ENCODE measurements around the gene CACNB4. TPM values are rescaled to one million over a fixed set of nuclear protein-coding genes. Genes with fewer than 3 reads are reported as not detected.

CACNB4 gene
- total RNA-seq, 2 experiments from 2014 or later = 0.36 to 0.71 TPM

DNA sequence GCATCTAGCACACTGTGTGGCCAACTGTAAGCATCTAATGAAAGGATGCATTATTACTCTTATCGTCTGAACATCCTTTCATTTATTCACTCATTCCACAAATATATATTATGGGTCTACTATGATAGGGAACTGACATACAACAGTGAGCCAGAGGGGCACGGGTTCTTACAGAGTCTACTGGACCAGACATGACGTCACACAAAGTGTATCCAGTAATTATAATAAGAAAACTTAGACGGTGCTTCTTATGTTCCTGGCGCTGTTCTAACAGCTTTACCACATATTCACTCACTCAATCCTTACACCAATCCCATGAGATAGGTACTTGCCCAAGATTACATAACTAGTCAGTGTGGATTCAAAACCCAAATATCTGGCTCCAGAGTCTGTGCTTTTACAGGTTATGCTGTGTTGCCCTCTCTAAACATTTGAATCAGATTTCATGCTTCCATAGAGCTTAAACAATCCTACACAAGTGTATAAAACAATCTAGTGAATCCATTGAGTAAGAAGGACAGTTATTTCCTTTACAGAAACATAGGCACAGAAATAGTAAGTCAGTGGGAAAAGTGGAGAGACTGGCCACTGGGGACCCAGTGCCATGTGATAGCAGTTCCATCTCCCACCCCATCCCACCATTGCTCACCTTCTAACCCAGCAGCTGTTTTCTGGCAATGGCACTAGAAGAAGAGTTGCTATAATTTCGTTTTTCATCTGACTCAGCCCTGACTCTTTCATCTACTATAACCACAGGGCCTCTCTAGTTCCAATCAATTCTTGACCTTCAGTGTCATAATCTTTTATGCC lies 246.4 kb downstream of the CACNB4 start:
- POLR2A ChIA-PET = no interaction called here
- Mint-ChIP-seq H3K4me1 (peaks cover 4% of the 10 kb centered on the region), H3K27ac (no peak overlapping the region), H3K27me3 (peaks cover 3% of the 10 kb centered on the region), H3K9me3 (no peaks in the 10 kb centered on the region), H3K36me3 (no peaks in the 10 kb centered on the region), H3K4me3 (no peak overlapping the region)
- ATAC-seq (ENCODE audit: low read depth) (no peak), DNase-seq (no peak)

DNA sequence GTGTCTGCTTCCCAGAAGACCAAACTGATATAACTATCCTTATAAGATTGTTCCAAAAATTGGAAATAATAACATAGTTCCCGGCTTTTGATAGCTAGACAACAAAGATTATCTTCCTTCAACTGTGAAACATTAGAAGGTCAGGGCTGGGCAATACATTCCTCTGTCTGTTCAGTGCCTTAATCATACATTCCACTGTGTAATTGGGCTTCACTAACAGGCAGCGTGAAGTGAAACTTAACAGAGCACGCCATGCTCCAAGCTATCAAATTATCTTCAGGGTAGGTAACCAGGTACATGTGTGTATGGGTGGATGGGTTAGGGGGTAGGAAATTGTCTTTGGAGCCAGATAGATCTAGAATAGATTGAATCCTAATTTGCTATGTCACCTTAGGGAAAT lies 247.1 kb downstream of the CACNB4 start:
- no peak for DNase-seq
- Mint-ChIP-seq H3K4me1 (peaks cover 4% of the 10 kb centered on the region), H3K4me3 (no peak overlapping the region), H3K27me3 (peaks cover 3% of the 10 kb centered on the region), H3K27ac (no peak overlapping the region), H3K9me3 (no peaks in the 10 kb centered on the region), H3K36me3 (no peaks in the 10 kb centered on the region)
- POLR2A ChIA-PET = no interaction called here
- ATAC-seq (ENCODE audit: low read depth) = no peak

DNA sequence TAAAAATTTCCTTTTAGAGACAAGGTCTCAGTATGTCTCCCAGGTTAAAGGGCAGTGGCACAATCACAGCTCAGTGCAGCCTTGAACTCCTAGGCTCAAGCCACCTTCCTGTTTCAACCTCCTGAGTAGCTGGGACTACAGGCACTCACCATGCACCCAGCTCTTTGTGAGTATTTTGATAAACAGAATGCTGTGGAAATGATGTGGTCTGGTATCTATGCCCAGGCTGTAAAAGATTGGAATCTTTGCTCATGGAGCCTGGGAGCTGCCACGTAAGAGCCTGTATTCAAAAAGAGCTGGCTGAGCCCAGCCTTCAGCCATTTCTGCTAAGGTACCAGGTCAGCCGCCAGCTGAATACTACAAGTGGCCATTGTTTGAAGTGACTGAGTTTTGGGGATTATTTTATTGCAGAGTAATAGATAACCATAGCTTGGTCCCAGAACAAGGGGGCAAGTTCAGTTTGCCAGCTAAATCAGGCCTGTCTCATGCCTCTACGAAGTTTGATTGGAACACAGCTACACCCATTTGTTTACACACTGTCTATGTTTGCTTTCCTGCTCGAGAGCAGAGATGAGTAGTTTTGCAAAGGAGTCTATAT lies 249.3 kb downstream of the CACNB4 start:
- POLR2A ChIA-PET = no interaction called here
- Mint-ChIP-seq H3K27me3 (peaks cover under 1% of the 10 kb centered on the region), H3K36me3 (no peaks in the 10 kb centered on the region), H3K9me3 (no peaks in the 10 kb centered on the region), H3K27ac (no peak overlapping the region), H3K4me3 (no peak overlapping the region), H3K4me1 (peaks cover 2% of the 10 kb centered on the region)
- DNase-seq = no peak
- no peak for ATAC-seq (ENCODE audit: low read depth)

DNA sequence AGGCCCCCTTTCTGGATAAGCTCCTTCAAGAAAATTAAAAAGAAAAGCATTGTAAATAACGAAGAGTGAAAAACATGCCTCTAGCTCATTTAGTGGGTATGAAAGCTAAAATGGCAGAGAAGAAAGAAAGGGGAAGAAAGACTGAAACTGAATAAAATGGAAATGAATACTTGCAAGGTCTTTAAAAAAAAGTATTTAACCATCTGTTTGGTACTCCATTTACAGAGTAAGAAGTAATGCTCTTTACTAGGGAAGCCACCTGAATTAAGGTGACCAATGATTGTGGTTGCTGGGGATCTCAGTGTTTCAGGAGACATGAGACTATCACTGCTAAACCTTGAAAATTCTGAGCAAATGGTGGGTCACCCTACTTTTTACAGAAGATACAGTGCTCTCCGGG lies 253.0 kb downstream of the CACNB4 start:
- H3K27me3 Mint-ChIP-seq = peaks cover 5% of the 10 kb centered on the region
- DNase-seq (no peak), ATAC-seq (ENCODE audit: low read depth) (no peak)
- H3K4me3 Mint-ChIP-seq = no peak overlapping the region
- no peaks in the 10 kb centered on the region for H3K9me3 Mint-ChIP-seq
- POLR2A ChIA-PET = no interaction called here
- no peaks in the 10 kb centered on the region for H3K36me3 Mint-ChIP-seq
- peaks cover 9% of the 10 kb centered on the region for H3K4me1 Mint-ChIP-seq
- no peak overlapping the region for H3K27ac Mint-ChIP-seq

DNA sequence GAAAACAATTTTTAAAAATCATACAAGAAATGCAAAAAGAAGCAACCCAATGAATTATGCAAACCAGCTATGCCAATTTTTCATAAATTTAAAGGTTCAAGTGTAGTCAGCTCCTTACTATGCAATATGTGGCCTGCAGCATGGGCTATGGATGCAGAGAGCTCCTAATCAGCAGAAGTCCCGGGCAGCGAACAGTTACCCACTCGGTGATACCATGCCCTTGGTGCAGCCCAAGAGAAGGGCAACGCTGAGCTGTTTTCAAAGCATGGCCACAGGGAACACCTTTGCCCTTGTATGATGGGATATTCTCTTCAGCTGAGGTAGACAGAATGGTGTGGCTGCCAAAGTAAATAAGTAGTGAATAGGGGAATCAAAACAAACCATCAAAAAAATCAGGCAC lies 253.4 kb downstream of the CACNB4 start:
- H3K9me3 Mint-ChIP-seq = no peaks in the 10 kb centered on the region
- POLR2A ChIA-PET = no interaction called here
- H3K27me3 Mint-ChIP-seq = peaks cover 5% of the 10 kb centered on the region
- H3K4me1 Mint-ChIP-seq = peaks cover 9% of the 10 kb centered on the region
- no peak overlapping the region for H3K27ac Mint-ChIP-seq
- ATAC-seq (ENCODE audit: low read depth) = no peak
- no peak for DNase-seq
- no peak overlapping the region for H3K4me3 Mint-ChIP-seq
- no peaks in the 10 kb centered on the region for H3K36me3 Mint-ChIP-seq

DNA sequence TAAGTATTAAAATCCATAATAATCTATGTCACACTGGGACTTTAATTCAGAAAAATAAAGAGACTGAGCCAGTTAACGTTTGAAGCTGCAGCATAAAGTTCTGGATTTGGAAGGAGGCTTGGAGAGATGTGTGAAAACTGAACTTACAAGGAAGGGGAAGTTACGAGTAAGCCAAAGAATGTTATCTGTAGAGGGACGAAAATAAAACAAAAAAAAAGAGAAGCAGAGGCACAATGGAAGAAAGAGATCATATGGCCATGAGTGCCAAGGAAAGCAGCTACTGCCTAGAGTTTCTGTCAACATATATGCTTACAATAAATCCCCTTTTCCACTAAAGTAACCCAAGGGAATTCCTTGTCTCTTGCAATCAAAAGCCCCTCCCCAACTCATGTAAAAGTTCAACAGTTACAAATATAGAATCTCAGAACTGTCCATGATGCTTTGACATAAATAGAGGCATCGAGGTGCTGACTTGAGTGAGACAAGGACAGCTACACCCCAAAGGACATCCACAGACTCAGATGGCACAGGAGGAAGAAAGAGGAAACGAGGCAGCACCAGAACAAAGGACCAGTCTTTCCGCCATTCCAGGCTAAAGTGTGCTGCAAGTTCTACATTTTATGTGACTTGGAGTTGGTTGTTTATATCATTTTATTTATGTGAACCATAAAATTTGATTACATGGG lies 254.5 kb downstream of the CACNB4 start:
- POLR2A ChIA-PET = no interaction called here
- H3K4me1 Mint-ChIP-seq = peaks cover 9% of the 10 kb centered on the region
- no peaks in the 10 kb centered on the region for H3K9me3 Mint-ChIP-seq
- H3K27ac Mint-ChIP-seq = no peak overlapping the region
- H3K27me3 Mint-ChIP-seq = peaks cover 5% of the 10 kb centered on the region
- ATAC-seq (ENCODE audit: low read depth) (no peak), DNase-seq (no peak)
- H3K36me3 Mint-ChIP-seq = no peaks in the 10 kb centered on the region
- no peak overlapping the region for H3K4me3 Mint-ChIP-seq

DNA sequence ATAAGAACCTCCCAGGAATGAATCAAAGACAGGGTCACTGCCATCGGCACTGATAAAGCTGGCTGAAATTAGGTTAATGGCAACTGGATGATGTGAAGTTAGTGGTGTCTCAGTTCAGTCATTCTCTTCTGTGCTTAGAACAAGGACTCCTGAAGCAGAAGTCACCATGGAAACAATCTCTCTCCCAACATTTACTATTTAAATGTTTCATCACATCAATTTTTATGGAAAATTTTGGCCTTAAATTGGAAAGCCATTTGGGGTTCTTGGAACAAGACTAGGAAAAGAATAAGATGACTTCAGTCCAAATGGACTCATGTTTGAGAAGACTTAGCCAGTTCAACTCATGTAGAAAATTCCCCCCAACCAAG lies 255.2 kb downstream of the CACNB4 start:
- no peak overlapping the region for H3K27ac Mint-ChIP-seq
- no peaks in the 10 kb centered on the region for H3K36me3 Mint-ChIP-seq
- ATAC-seq (ENCODE audit: low read depth) = no peak
- H3K4me3 Mint-ChIP-seq = no peak overlapping the region
- no peaks in the 10 kb centered on the region for H3K9me3 Mint-ChIP-seq
- H3K4me1 Mint-ChIP-seq = peaks cover 9% of the 10 kb centered on the region
- POLR2A ChIA-PET = no interaction called here
- peaks cover 5% of the 10 kb centered on the region for H3K27me3 Mint-ChIP-seq
- no peak for DNase-seq

DNA sequence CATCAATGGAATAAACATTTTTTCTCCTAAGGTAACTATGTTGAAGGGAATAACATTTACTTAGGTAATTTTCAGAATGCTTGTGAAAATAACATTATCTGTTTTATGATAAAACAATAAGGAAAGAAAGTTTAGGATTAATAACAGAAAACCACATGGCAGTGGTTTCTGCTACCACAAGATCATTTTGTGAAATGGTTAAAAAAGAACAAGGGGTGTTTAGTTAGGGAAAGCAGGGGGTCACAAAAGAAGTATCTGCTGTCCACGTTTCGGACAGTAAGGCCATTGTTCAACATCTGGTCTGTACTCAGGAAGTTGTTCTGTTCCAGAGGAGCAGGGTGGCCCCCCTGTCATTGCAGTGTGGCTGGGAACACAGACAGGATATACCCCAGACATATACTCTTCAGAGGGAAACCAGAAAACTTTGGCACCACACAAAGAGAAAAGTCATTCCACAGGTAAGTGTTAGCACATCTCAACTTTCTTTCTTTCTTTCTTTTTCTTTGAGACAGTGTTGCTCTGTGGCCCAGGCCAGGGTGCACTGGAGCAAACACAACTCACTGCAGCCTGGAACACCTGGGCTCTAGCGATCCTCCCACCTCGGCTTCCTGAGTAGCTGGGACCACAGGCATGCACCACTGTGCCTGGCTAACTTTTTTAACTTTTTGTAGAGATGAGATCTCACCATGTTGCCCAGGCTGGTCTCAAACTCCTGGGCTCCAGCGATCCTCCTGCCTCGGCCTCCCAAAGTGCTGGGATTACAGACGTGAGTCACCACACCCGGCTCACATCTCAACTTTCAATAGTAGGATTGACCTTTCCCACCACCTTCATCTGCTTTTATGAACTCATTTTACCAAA lies 255.8 kb downstream of the CACNB4 start:
- no peak for DNase-seq
- Mint-ChIP-seq H3K36me3 (no peaks in the 10 kb centered on the region), H3K4me1 (peaks cover 9% of the 10 kb centered on the region), H3K9me3 (no peaks in the 10 kb centered on the region), H3K27me3 (peaks cover 5% of the 10 kb centered on the region), H3K27ac (no peak overlapping the region), H3K4me3 (no peak overlapping the region)
- ATAC-seq (ENCODE audit: low read depth) = no peak
- POLR2A ChIA-PET = interaction anchor here (0.7 kb wide), 1 partner anchor 111 kb away, joined by 5 read pairs; no protein-coding TSS in a partner anchor

DNA sequence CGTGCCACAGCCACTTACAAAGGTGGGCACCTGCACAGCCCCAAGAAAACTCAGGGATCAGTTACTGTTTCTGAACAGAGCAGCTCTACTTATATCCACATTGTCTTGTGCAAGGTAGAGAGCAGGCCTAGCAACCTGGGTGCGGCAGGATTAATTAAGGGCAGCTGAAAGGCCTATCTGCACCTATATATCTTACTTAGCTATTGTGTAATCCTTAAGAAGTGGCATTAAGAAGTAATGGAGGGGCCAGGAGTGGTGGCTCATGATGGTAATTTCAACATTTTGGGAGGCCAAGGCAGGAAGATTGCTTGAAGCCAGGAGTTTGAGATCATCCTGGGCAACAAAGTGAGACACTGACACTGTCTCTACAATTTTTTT lies 257.8 kb downstream of the CACNB4 start:
- Mint-ChIP-seq H3K27ac (no peak overlapping the region), H3K4me1 (peaks cover 9% of the 10 kb centered on the region), H3K36me3 (no peaks in the 10 kb centered on the region), H3K4me3 (no peak overlapping the region), H3K9me3 (no peaks in the 10 kb centered on the region), H3K27me3 (peaks cover 5% of the 10 kb centered on the region)
- ATAC-seq (ENCODE audit: low read depth) (no peak), DNase-seq (no peak)
- POLR2A ChIA-PET = no interaction called here

DNA sequence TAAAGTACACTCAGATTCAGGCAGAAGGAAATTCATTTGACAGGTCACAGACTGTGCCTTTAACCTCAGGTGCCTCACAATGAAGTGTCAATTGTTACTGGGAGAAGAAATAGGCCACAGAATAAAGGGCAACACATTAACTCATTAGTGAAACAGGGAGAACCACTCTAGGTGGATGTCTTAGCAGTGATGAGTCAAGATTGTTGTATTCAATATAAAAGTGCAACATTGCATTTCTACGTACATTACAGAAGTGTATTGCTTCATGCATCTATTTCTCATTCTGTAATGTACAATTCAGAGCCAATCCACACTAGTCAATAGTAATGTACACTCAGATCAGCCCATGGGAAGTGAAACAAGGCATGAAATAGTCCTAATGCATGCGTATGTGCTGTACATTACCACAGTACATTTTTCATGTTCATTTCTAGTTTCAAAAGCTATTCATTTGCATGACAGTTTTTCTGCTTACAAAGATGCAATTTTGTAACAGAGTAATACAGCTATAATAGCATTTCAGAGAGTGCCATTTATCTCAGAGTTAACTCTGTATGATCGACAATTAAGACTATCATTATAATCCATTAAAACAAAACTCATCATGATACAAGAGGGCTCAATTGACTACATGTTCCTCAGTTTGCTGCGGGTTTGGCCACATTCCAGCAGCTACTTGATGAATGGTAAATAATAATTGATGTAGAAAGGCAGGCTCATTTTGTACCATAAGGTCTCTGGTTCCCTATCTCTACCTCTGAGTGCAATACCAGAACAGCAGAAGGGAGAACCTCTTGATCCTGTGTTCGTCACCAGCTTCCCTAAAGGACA lies 258.4 kb downstream of the CACNB4 start:
- POLR2A ChIA-PET = no interaction called here
- H3K27me3 Mint-ChIP-seq = peaks cover 5% of the 10 kb centered on the region
- no peak for ATAC-seq (ENCODE audit: low read depth)
- H3K27ac Mint-ChIP-seq = no peak overlapping the region
- no peaks in the 10 kb centered on the region for H3K9me3 Mint-ChIP-seq
- H3K4me1 Mint-ChIP-seq = peaks cover 9% of the 10 kb centered on the region
- H3K4me3 Mint-ChIP-seq = no peak overlapping the region
- DNase-seq = no peak
- H3K36me3 Mint-ChIP-seq = no peaks in the 10 kb centered on the region

DNA sequence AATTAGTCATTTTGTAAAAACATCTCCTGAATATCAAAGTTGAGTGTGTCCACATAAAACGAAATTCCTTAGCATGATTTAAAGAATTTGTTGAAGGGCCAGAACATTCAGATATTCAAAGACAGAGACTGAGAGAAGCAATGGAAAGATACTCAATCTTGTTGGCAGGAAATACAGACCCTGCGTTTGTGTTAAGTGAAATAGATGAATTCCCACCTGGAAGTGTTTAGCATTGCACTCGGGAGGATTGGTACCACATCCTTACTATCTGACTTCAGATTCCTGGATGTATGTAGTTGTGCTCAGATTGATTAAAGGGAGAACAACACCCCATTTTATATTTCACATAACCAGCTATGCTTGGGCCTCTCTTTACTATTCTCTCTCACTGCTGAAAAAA lies 260.9 kb downstream of the CACNB4 start:
- POLR2A ChIA-PET = no interaction called here
- peaks cover 3% of the 10 kb centered on the region for H3K4me1 Mint-ChIP-seq
- peaks cover 2% of the 10 kb centered on the region for H3K27me3 Mint-ChIP-seq
- H3K36me3 Mint-ChIP-seq = no peaks in the 10 kb centered on the region
- no peak for ATAC-seq (ENCODE audit: low read depth)
- no peak overlapping the region for H3K27ac Mint-ChIP-seq
- H3K9me3 Mint-ChIP-seq = no peaks in the 10 kb centered on the region
- no peak for DNase-seq
- H3K4me3 Mint-ChIP-seq = no peak overlapping the region

DNA sequence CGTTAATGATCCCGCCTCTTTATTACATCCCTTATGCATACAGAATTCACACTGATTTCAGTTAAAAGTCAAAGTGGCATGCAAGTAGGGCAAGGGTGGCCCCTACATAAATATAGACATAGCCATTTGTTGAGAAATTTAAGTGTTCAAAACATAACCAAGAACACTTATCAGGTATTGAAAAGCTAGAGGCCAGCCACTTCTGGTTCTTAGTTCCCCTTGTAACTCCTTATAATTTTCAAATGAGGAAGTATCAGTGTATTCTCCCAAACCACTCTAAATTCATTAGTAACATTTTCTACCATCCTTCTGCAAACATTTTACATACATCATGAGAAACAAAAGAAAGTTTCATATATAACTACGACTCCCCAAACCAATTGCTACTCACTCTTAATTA lies 264.9 kb downstream of the CACNB4 start:
- H3K9me3 Mint-ChIP-seq = no peaks in the 10 kb centered on the region
- DNase-seq (no peak), ATAC-seq (ENCODE audit: low read depth) (no peak)
- H3K36me3 Mint-ChIP-seq = no peaks in the 10 kb centered on the region
- no peak overlapping the region for H3K4me3 Mint-ChIP-seq
- POLR2A ChIA-PET = no interaction called here
- H3K4me1 Mint-ChIP-seq = peaks cover under 1% of the 10 kb centered on the region
- H3K27me3 Mint-ChIP-seq = no peaks in the 10 kb centered on the region
- H3K27ac Mint-ChIP-seq = no peak overlapping the region

DNA sequence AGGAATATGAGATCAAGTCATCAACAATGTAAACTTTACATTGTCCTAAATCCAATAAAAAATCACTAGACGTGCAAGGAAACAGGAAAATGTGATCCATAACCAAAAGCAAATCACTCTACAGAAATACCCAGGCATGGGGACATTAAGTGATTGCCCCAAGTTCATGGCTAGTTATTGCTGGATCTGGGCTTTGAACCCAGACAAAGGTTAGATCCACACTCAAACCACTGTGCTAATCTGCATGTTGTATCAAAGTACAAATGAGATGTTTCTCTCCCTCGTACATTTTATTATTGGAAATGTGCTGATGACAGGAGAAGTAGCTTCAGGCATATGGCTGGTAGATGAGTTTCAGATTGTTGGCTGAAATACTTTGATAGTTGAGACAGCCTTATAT lies 267.9 kb downstream of the CACNB4 start:
- Mint-ChIP-seq H3K9me3 (no peaks in the 10 kb centered on the region), H3K27ac (no peak overlapping the region), H3K36me3 (no peaks in the 10 kb centered on the region), H3K4me3 (no peak overlapping the region), H3K27me3 (no peaks in the 10 kb centered on the region), H3K4me1 (peaks cover 15% of the 10 kb centered on the region)
- POLR2A ChIA-PET = no interaction called here
- no peak for DNase-seq
- ATAC-seq (ENCODE audit: low read depth) = no peak

All from activated naive CD8-positive, alpha-beta T cell treated with anti-CD3 and anti-CD28 coated beads, Interleukin-2, amount 10 ng/mL, durations not matched to agents 7 days and 5 days (primary cell).